SH-SY5Y (cell line): ENCODE measurements around the gene CYP1A1.

ENCODE experiments used
- GATA2 ChIP-seq: IDR thresholded peaks from 2 replicates; pipeline ENCODE4 v1.6.1; 2011; ENCODE audit warnings: mild to moderate bottlenecking, low read depth, low read length
- GATA3 ChIP-seq: IDR thresholded peaks from 2 replicates; pipeline ENCODE4 v1.6.1; 2011; ENCODE audit warnings: low read depth, mild to moderate bottlenecking, low read length, moderate library complexity

DNA sequence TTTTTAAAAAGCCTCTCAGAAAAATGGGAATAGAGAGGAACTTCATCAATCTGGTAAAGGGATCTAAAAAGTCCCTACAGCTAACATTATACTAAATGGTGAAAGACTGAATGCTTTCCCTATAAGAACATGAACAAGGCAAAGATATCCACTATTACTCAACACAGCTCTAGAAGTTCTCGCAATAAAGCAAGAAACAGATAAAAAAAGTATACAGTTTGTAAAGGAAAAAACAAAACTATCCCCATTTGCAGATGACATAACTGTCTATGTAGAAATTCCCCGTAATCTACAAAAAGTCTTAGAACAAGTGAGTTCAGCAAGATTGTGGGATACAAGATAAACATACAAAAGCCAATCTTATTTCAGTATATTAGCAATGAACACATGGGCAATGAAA, 44.9 kb downstream of the CYP1A1 start:
- no peak for TF ChIP-seq GATA2
- TF ChIP-seq GATA3, result no peak
